K562 (cell line): ENCODE data around the gene TTLL12. TPM values are rescaled to one million over a fixed set of nuclear protein-coding genes. Genes with fewer than 3 reads are reported as not detected.

ENCODE experiments used
- ATAC-seq: fragments of 200-7000 bp; cut with Tn5 transposase; 3 replicates; pipeline ENCODE4 v1.9.1; 2020; ENCODE audit warnings: moderate library complexity
- BruUV-seq: library from RNA; stranded (reverse); fragments of 400-500 nt; replicated peaks from 2 replicates; lab custom pipeline; 2021; lab: Mats Ljungman, UMichigan
- CTCF ChIA-PET: fragments of 300-600 bp; formaldehyde crosslinking; extraction: SDS; loops from one replicate; lab custom pipeline; 2021; ENCODE audit warnings: low intra/inter-chr PET ratio; lab: Yijun Ruan, JAX
- POLR2A ChIA-PET: fragments of 300-600, 350-650 bp; sonication (Branson Sonifier 250); formaldehyde crosslinking; extraction: SDS; loops from one replicate; lab custom pipeline; 2021; ENCODE audit warnings: antibody characterized with exemption, inconsistent platforms; lab: Yijun Ruan, JAX
- DNase-seq, 4 experiments: peaks; one replicate each; pipeline versions ENCODE4 v3.0.0 to v3.0.0-alpha.2; 2011 to 2018; ENCODE audit warnings: low spot score in 3 of 4, mixed read lengths in 3 of 4; ENCODE audit errors: extremely low read depth in 1 of 4
- FAIRE-seq: peaks from 2 replicates; lab custom pipeline; 2011; peaks lifted over from hg19 to GRCh38; lab: Jason Lieb, UNC
- H2AFZ ChIP-seq: 2 replicates; pipeline ENCODE4 v1.6.0; 2011; ENCODE audit warnings: low read depth, low read length, control low read depth, inconsistent platforms
- H3K27ac ChIP-seq: fragments of 200-600 bp; 3 replicates; pipeline ENCODE4 v1.8.0; 2011; ENCODE audit warnings: low read depth, mild to moderate bottlenecking, control low read depth, inconsistent platforms, low read length, moderate library complexity, mixed read lengths; ENCODE audit errors: extremely low read depth
- H3K27me3 ChIP-seq, 2 experiments: fragments of 300-600 bp in 1 of 2; 2 replicates in 1 of 2; 3 replicates in 1 of 2; pipeline versions ENCODE4 v1.6.0 to v1.8.0; 2011; ENCODE audit warnings: inconsistent platforms in 2 of 2, low read length in 2 of 2, mild to moderate bottlenecking in 1 of 2, mixed read lengths in 1 of 2, moderate library complexity in 1 of 2; ENCODE audit not compliant: control insufficient read depth in 2 of 2, insufficient read depth in 2 of 2
- H3K36me3 ChIP-seq: fragments of 300-600 bp; 3 replicates; pipeline ENCODE4 v1.8.0; 2011; ENCODE audit warnings: mild to moderate bottlenecking, low read length, inconsistent platforms; ENCODE audit not compliant: control insufficient read depth, insufficient read depth
- H3K4me1 ChIP-seq, 2 experiments: fragments of 200-600 bp in 1 of 2; replicated peaks in 1 of 2; 2 replicates in 1 of 2; 3 replicates in 1 of 2; pipeline versions ENCODE4 v1.5.1 to v1.8.0; 2011; ENCODE audit warnings: inconsistent platforms in 2 of 2, low read length in 2 of 2, mild to moderate bottlenecking in 1 of 2, mixed read lengths in 1 of 2, moderate library complexity in 1 of 2; ENCODE audit not compliant: control insufficient read depth in 2 of 2, insufficient read depth in 2 of 2
- H3K4me2 ChIP-seq: 2 replicates; pipeline ENCODE4 v1.6.1; 2011; ENCODE audit warnings: low read length, control low read depth, inconsistent platforms, mixed read lengths; ENCODE audit not compliant: insufficient read depth
- H3K4me3 ChIP-seq: fragments of 200-600 bp; sonication (generic), shearing (Covaris generic); 2 replicates; pipeline ENCODE4 v1.5.1; 2016; ENCODE audit warnings: control low read depth, inconsistent platforms
- H3K79me2 ChIP-seq: fragments of 200-600 bp; 3 replicates; pipeline ENCODE4 v1.8.0; 2011; ENCODE audit warnings: low read length, inconsistent platforms; ENCODE audit not compliant: control insufficient read depth, insufficient read depth
- H3K9ac ChIP-seq, 2 experiments: 2 replicates each; pipeline versions ENCODE4 v1.6.0 to v1.6.1; 2011; ENCODE audit warnings: low read depth in 2 of 2, low read length in 2 of 2, control low read depth in 1 of 2, inconsistent platforms in 1 of 2, mild to moderate bottlenecking in 1 of 2, mixed read lengths in 1 of 2; ENCODE audit not compliant: insufficient read depth in 1 of 2
- H3K9me1 ChIP-seq: one replicate; pipeline ENCODE4 v1.6.0; 2011; ENCODE audit warnings: inconsistent platforms, mild to moderate bottlenecking, low read length, moderate library complexity; ENCODE audit not compliant: control insufficient read depth, insufficient read depth
- H3K9me3 ChIP-seq: replicated peaks from 2 replicates; pipeline ENCODE4 v1.5.1; 2011; ENCODE audit warnings: low read depth, low read length, inconsistent platforms; ENCODE audit not compliant: control insufficient read depth, insufficient read depth
- H4K20me1 ChIP-seq: replicated peaks from 2 replicates; pipeline ENCODE4 v1.6.1; 2011; ENCODE audit warnings: low read length, inconsistent platforms, mixed read lengths; ENCODE audit not compliant: control insufficient read depth, insufficient read depth
- NFIC ChIP-seq: fragments of 450-650 bp; IDR thresholded peaks from 2 replicates; pipeline ENCODE4 v1.6.1; 2017; ENCODE audit warnings: mild to moderate bottlenecking, inconsistent platforms
- POLR2A ChIP-seq: fragments of 450-650 bp; conservative IDR thresholded peaks from 2 replicates; pipeline ENCODE4 v1.6.1; 2016
- POLR2G ChIP-seq: fragments of 200-400 bp; formaldehyde crosslinking; IDR thresholded peaks from 2 replicates; pipeline ENCODE4 v1.6.1; 2017; ENCODE audit warnings: low read depth, mild to moderate bottlenecking, antibody characterized with exemption, low read length, moderate library complexity
- WGBS: fragments of 100-300 bp; shearing (Covaris generic); methylation state at CpG from one replicate; pipeline ENCODE4 v1.1.6; 2016; ENCODE audit warnings: low coverage, mixed read lengths; ENCODE audit not compliant: insufficient coverage; ENCODE audit errors: missing lambda C conversion rate; 5-methylcytosine and 5-hydroxymethylcytosine counted together
- in situ Hi-C: fragments of 300-500 bp; cut with MboI; formaldehyde crosslinking; loops from 4 replicates; pipeline ENCODE4 v1.15.0; 2018; ENCODE audit warnings: inconsistent platforms, mixed read lengths
- intact Hi-C: fragments of 100-400 bp; cut with micrococcal nuclease; formaldehyde crosslinking; loops from 2 replicates; pipeline ENCODE4 v1.14.2; 2022
- polyA plus RNA-seq, 8 experiments: library from polyadenylated mRNA; depleted of rRNA in 4 of 8; stranded (reverse) in 5 of 8; unstranded in 3 of 8; fragments of >200 nt; fragmentation: Nextera tagmentation in 2 of 8; fragmentation: Illumina TruSeq in 1 of 8; extraction: Ambion mirVana in 2 of 8; extraction: Trizol in 1 of 8; gene quantifications; 2 replicates each; pipeline versions ENCODE4 v1.2.1 to v1.2.3, GENCODE V29; 2011 to 2014; ENCODE audit warnings: inconsistent platforms in 1 of 8, missing spikeins in 1 of 8
- total RNA-seq, 7 experiments: library from RNA; depleted of rRNA in 6 of 7; stranded (reverse); fragments of >200 nt in 6 of 7; fragmentation: Illumina TruSeq in 2 of 7; extraction: Trizol in 2 of 7; gene quantifications; 2 replicates each; pipeline versions ENCODE4 v1.2.1 to v1.2.3, GENCODE V29; 2011 to 2021; ENCODE audit warnings: low replicate concordance in 1 of 7
- TF ChIP-seq, protein P1 (sequence below): fragments of 250-450 bp; sonication (Bioruptor Pico); IDR thresholded peaks from 2 replicates; pipeline ENCODE4 v1.5.0; 2021; ENCODE audit warnings: mild to moderate bottlenecking, borderline replicate concordance
- TF ChIP-seq, protein P2 (sequence below): fragments of 450-650 bp; IDR thresholded peaks from 2 replicates; pipeline ENCODE4 v1.6.1; 2016
- TF ChIP-seq, protein P3 (sequence below): fragments of 250-450 bp; sonication (Bioruptor Pico); IDR thresholded peaks from 2 replicates; pipeline ENCODE4 v1.8.0; 2022; ENCODE audit warnings: inconsistent platforms, mild to moderate bottlenecking, moderate library complexity, borderline replicate concordance

TTLL12 gene
- total and polyA plus RNA-seq, 9 of the 15 experiments (the other 6 are each of a cell fraction or from before 2014, with no cell fraction given), result 1.3 to 128 (median 43.0) TPM

DNA sequence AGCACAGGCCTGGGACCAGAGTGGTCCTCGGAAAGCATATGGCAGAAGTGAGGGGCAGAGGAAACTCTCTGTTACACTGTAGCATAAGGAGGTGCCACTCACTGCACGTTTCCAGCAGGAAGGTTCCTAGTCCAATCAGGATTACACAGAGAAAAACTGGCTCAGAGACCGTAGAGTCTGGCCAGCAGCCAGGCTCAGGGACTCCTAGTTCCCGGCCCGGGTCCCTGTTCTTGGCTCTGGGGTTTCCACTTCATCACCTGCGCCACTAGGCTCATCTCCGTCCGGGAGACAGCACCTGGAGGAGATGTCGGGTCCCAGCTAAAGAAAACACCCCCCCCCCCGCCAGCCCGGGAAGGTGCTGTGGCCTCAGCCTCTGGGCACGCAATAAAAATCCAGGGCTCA is 1.1 kb downstream of the TTLL12 start:
- POLR2A ChIA-PET, result no interaction called here
- DNase-seq, result peak in 1 of 4 experiments; percentile 33
- TF ChIP-seq POLR2G, result 0 out of 2 replicates have a peak, but pooled peaks have one; percentile 3
- TF ChIP-seq NFIC, result peak; percentile 50; the same call in 1 of the 2 replicates
- TF ChIP-seq, protein P1, sequence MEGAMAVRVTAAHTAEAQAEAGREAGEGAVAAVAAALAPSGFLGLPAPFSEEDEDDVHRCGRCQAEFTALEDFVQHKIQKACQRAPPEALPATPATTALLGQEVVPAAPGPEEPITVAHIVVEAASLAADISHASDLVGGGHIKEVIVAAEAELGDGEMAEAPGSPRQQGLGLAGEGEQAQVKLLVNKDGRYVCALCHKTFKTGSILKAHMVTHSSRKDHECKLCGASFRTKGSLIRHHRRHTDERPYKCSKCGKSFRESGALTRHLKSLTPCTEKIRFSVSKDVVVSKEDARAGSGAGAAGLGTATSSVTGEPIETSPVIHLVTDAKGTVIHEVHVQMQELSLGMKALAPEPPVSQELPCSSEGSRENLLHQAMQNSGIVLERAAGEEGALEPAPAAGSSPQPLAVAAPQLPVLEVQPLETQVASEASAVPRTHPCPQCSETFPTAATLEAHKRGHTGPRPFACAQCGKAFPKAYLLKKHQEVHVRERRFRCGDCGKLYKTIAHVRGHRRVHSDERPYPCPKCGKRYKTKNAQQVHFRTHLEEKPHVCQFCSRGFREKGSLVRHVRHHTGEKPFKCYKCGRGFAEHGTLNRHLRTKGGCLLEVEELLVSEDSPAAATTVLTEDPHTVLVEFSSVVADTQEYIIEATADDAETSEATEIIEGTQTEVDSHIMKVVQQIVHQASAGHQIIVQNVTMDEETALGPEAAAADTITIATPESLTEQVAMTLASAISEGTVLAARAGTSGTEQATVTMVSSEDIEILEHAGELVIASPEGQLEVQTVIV (CRISPR knock-in tag), result no peak
- TF ChIP-seq, protein P2, sequence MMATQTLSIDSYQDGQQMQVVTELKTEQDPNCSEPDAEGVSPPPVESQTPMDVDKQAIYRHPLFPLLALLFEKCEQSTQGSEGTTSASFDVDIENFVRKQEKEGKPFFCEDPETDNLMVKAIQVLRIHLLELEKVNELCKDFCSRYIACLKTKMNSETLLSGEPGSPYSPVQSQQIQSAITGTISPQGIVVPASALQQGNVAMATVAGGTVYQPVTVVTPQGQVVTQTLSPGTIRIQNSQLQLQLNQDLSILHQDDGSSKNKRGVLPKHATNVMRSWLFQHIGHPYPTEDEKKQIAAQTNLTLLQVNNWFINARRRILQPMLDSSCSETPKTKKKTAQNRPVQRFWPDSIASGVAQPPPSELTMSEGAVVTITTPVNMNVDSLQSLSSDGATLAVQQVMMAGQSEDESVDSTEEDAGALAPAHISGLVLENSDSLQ, result 0 out of 2 replicates have a peak, but pooled peaks have one; percentile 26
- TF ChIP-seq POLR2A, result 0 out of 2 replicates have a peak, but pooled peaks have one; percentile 40
- TF ChIP-seq, protein P3, sequence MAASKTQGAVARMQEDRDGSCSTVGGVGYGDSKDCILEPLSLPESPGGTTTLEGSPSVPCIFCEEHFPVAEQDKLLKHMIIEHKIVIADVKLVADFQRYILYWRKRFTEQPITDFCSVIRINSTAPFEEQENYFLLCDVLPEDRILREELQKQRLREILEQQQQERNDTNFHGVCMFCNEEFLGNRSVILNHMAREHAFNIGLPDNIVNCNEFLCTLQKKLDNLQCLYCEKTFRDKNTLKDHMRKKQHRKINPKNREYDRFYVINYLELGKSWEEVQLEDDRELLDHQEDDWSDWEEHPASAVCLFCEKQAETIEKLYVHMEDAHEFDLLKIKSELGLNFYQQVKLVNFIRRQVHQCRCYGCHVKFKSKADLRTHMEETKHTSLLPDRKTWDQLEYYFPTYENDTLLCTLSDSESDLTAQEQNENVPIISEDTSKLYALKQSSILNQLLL (CRISPR knock-in tag), result no peak
- TF ChIP-seq, all 486 proteins: peak for 4
- H3K9ac ChIP-seq, result peak overlapping the region; percentile 96
- no TSS peak for BruUV-seq
- H3K79me2 ChIP-seq, result peaks cover 59% of the 10 kb centered on the region
- FAIRE-seq, result no peak
- peaks cover 31% of the 10 kb centered on the region; the same call in 2 of the 3 replicates for H3K36me3 ChIP-seq
- CTCF ChIA-PET, result no interaction called here
- H3K27ac ChIP-seq, result peak overlapping the region; percentile 87
- peak overlapping the region; percentile 96 for H3K4me2 ChIP-seq
- intact Hi-C loops (loop anchor here (5.0 kb wide), 1 partner anchor 41 kb away; no protein-coding TSS in a partner anchor), in situ Hi-C loops (no loop called here)
- ATAC-seq, result no peak
- H3K27me3 ChIP-seq, result no peaks in the 10 kb centered on the region
- peaks cover 25 to 38% of the 10 kb centered on the region in 2 experiments; a peak in 4 of 5 replicates for H3K4me1 ChIP-seq
- no peak overlapping the region for H2AFZ ChIP-seq
- no peaks in the 10 kb centered on the region for H3K9me1 ChIP-seq
- WGBS, result 0% methylated on average over 3 of the region's 12 CpGs
- no peaks in the 10 kb centered on the region for H3K9me3 ChIP-seq
- H4K20me1 ChIP-seq, result no peaks in the 10 kb centered on the region
- H3K4me3 ChIP-seq, result peak overlapping the region; percentile 73
